Measurements from ENCODE around the gene ZNF502.
"Not testable (repeated sequence)": the region's sequence is repeated elsewhere in the genome, so short reads cannot be mapped to it uniquely, and the experiment has no call there.

Gene ZNF502

GRCh38 chr3:44712455-44713075 lies at the start of gene ZNF502:
ZNF502 (plus strand) TSS chr3:44712660; CDS start chr3:44720262, 7,602 bp downstream.
- no peak for DNase-seq

DNA sequence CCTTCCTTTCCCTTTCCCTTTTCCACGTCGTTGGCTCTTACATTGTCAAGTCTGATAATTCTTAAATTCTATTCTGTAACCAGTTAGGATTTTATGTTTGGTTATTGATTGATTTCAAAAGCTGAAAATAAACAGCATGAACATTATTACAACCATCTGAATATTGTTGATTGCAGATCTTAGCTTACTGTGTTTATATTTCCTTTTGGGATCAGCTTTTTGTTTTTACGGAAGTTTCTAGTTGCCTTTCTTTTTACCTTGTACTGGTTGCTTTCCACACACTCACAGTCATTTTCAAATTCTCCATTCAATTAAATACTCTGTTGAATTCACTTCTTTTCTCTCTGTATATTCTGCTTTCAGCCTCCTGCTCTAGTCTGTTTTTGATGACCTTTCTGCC lies 47.3 kb upstream of the ZNF502 start:
- DNase-seq, result no peak

GRCh38 chr3:44666346-44666745 lies 46.1 kb upstream of the ZNF502 start:
- no peak for DNase-seq

DNA sequence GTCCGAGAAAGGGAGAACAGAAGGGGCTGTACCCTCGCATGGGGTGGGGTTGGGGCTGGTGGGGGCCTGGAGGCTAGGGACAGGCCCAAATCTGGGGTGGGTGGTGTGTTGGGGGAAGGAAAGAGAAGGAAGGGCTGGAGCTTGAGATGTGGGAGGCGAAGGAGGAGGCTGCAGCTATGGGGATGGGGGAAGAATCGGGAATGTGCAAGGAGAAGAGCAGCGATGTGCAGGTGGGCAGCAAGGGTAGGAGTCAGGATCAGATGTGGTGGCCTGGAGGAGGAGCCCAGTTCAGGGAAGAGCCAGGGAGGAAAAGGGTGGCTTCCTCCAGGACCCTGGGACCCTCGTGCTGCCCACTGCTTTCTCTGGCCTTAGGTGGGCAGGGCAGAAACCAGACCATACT lies 42.7 kb upstream of the ZNF502 start:
- no peak for DNase-seq

DNA sequence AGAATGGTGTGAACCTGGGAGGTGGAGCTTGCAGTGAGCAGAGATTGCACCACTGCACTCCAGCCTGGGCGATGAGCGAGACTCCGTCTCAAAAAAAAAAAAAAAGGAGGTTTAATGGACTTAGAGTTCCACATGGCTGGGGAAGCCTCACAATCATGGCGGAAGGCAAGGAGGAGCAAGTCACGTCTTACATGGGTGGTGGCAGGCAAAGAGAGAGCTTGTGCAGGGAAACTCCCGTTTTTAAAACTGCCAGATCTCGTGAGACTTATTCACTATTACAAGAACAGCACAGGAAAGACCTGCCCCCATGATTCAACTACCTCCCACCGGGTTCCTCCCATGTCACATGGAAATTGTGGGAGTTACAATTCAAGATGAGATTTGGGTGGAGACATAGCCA lies 39.0 kb upstream of the ZNF502 start:
- not testable (repeated sequence) for DNase-seq

DNA sequence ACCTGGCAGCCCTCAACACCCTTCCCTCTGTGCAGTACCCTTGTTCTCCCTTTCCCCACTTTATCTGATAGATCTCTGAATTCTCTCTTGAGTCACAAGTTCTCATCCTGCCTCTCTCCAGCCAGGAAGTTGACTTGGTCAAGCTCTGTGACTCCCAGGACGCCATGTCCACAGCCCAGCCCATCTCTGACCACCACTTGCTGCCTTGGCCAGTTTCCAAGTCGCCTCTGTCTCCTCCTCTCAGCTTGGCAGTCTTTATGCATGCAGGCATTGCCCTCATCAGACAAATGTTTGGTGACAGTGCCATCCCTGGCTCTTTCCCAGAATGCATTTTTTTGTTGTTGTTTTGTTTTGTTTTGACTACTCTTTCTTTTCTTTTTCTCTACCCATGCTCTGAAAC lies 38.2 kb upstream of the ZNF502 start:
- DNase-seq, result no peak

DNA sequence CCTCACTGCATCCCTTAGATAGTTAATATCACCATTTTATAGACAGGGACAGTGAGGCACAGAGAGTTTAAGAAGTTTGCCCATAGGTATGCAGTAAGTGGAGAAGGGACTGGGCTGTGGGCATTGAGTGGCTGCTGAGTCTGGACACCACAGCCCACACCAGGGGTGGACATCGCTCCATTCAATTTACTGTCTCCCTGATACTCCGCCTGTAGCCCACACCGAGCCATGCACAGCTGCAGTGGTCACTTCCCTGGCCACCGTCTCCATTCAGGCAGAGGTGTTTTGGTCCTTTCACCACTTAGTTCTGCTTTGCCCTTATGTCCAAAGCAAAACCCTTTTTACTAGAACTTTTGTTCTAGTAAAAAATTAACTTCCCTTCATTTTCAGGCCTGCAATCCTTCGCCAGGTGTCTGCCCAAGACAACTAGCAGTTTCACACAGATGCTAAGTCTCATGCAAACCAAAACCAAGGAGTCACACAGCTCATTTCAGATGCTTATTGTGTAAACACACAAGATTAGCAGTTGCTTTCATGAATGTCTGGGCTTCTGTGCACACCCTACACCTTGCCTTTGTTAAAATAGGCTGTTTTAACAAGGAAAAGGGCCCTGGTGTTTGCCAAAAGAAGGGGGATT lies 33.9 kb upstream of the ZNF502 start:
- DNase-seq, result no peak

GRCh38 chr3:44680921-44681455 lies 31.5 kb upstream of the ZNF502 start:
- no peak for DNase-seq

- no peak for DNase-seq
Observed at GRCh38 chr3:44682182-44682896, 30.1 kb upstream of the ZNF502 start.

DNA sequence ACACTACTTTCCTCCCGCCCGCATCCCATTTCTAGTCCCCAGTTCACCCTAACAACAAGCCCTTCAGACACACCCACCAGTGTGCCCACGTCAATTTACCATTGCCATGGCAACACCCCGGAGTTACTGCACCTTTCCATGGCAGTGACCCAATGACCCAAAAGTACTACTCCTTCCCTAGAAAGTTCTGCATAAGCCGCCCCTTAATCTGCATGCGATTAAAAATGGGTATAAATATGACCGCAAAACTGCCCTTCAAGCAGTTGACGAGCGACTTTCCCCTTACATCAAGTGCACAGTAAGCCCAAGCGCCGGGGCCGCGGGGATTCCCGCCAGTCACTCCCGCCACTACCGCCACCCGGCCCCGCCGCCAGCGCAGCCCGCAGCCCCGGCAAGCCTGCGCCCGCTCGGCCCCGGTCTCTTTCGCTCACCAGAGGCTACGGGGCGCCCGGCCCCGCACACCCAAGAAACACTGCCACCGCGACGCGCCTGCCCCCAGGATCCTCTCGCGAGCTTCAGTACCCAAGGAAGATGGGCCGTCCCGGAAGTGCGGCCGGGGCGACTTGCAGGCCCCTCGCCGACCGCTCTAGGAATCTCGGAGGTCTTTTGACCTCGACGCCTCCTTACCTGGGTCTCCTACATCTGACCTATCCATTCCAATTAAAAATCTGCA lies 27.2 kb upstream of the ZNF502 start:
- no peak for DNase-seq

DNA sequence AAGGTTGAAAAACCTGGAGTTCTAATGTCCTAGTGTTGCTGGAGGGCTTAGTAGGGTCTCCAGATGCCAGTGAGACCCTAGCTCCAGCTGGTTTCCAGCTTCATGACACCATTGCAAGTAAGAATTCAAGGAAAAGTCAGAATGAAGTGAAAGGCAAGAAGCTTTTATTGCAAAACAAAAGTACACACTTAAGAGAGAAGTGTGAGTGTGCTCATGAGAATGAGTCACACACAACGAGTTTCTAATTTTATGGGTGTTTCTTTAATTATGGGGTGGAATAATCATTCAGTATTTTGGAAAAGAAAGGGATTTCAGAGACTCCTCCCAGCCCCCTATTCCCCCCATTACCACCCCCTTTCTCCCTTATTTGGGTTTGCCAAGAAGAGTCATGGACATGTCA lies 24.6 kb upstream of the ZNF502 start:
- no peak for DNase-seq

GRCh38 chr3:44721231-44722102 lies 9.0 kb downstream of the ZNF502 start:
- no peak for DNase-seq

GRCh38 chr3:44722103-44722401 lies 9.6 kb downstream of the ZNF502 start:
- DNase-seq, result no peak

GRCh38 chr3:44729384-44729910 lies 17.0 kb downstream of the ZNF502 start, which contains the start of gene ZNF501:
ZNF501 (plus strand) TSS chr3:44729635; CDS start chr3:44734422, 4,787 bp downstream.
- peak; percentile 5 for DNase-seq

- DNase-seq, result no peak
Observed at GRCh38 chr3:44734646-44735168, 22.2 kb downstream of the ZNF502 start.

DNA sequence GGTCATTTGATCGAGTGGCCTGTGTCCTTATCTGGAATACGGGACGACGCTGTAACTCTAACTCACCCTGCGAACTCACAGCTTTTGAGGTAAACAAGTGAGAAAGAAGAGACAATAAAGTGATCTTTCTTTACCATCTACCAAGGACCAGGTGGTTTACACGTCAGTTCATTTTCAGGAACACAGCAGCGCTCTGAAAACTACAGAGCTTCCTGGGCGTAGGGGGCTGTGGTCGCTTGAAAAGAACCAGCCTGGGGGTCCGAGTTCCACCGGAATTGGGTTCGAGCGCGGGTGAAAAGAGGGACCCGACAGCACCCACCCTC lies 48.6 kb downstream of the ZNF502 start:
- no peak for DNase-seq

- DNase-seq, result peak; percentile 16
Observed at GRCh38 chr3:44761424-44762169, 49.1 kb downstream of the ZNF502 start, which contains the start of the genes KIAA1143 and KIF15. KIAA1143 (minus strand) TSS chr3:44761619; CDS start chr3:44761602, 17 bp downstream. KIF15 (plus strand) TSS chr3:44761794; CDS start chr3:44761866, 72 bp downstream.

GRCh38 chr3:44762170-44762677 lies 49.8 kb downstream of the ZNF502 start:
- no peak for DNase-seq

DNA sequence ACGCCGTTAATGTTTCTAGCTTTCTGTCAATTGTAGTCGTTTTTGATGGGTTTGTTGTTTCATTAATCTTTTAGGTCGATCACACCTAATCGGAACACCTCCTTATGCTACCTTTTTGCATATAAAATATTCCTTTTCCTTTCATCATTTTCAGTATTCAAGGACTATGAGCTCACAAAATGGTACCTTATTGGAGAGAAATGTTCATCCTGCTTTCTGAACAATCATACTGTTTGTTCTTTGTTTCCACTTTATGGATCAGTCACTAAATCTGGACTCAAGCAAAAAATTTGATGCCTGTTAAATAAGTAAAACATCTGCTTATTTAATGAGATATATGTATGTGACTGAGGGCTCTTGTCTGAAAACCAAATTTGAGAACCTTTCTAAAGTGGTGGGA lies 50.2 kb downstream of the ZNF502 start:
- DNase-seq, result no peak

GRCh38 chr3:44764248-44764647 lies 51.8 kb downstream of the ZNF502 start:
- no peak for DNase-seq

Data from NCI-H187 treated with DMSO at 0.1 percent for 48 hours (cell line).